H9 (cell line): ENCODE results near the gene EXOC5. TPM values are rescaled to one million over a fixed set of nuclear protein-coding genes. Genes with fewer than 3 reads are reported as not detected.

Experiments
- DNase-seq: peaks from one replicate; pipeline ENCODE4 v3.0.0-alpha.2; 2017
- H2AFZ ChIP-seq: one replicate; pipeline ENCODE4 v1.6.1; 2013; ENCODE audit warnings: mild to moderate bottlenecking, low read length, control low read depth, moderate library complexity
- H2AK5ac ChIP-seq: 2 replicates; pipeline ENCODE4 v1.6.1; 2013; ENCODE audit warnings: low read length, control low read depth, mixed read lengths; ENCODE audit not compliant: insufficient read length
- H2BK120ac ChIP-seq: one replicate; pipeline ENCODE4 v1.6.1; 2013; ENCODE audit warnings: low read depth, mild to moderate bottlenecking, low read length, control low read depth, inconsistent platforms; ENCODE audit not compliant: poor library complexity, severe bottlenecking
- H2BK12ac ChIP-seq: 2 replicates; pipeline ENCODE4 v1.6.1; 2013; ENCODE audit warnings: low read length, control low read depth, mixed read lengths, low read depth; ENCODE audit not compliant: insufficient read length
- H2BK15ac ChIP-seq: 2 replicates; pipeline ENCODE4 v1.6.1; 2013; ENCODE audit warnings: low read depth, low read length, control low read depth
- H2BK20ac ChIP-seq: one replicate; pipeline ENCODE4 v1.6.1; 2013; ENCODE audit warnings: low read depth, mild to moderate bottlenecking, low read length, control low read depth, inconsistent platforms; ENCODE audit not compliant: poor library complexity, severe bottlenecking
- H2BK5ac ChIP-seq: 2 replicates; pipeline ENCODE4 v1.6.1; 2013; ENCODE audit warnings: low read length, control low read depth, mixed read lengths; ENCODE audit not compliant: insufficient read length
- H3K14ac ChIP-seq: 2 replicates; pipeline ENCODE4 v1.6.1; 2013; ENCODE audit warnings: low read length, control low read depth; ENCODE audit not compliant: insufficient read depth
- H3K18ac ChIP-seq: 2 replicates; pipeline ENCODE4 v1.6.1; 2013; ENCODE audit warnings: low read depth, mild to moderate bottlenecking, mixed read lengths, low read length, control low read depth; ENCODE audit not compliant: insufficient read length
- H3K23ac ChIP-seq: 2 replicates; pipeline ENCODE4 v1.6.1; 2013; ENCODE audit warnings: low read length, control low read depth, mixed read lengths, low read depth; ENCODE audit not compliant: insufficient read length
- H3K23me2 ChIP-seq: 2 replicates; pipeline ENCODE4 v1.6.1; 2013; ENCODE audit warnings: low read depth, mild to moderate bottlenecking, mixed read lengths, low read length, control low read depth; ENCODE audit not compliant: insufficient read length, poor library complexity, severe bottlenecking
- H3K27ac ChIP-seq: 2 replicates; pipeline ENCODE4 v1.5.1; 2013; ENCODE audit warnings: low read length, control low read depth, mixed read lengths, low read depth; ENCODE audit not compliant: insufficient read length
- H3K27me3 ChIP-seq: 2 replicates; pipeline ENCODE4 v1.6.1; 2013; ENCODE audit warnings: low read length, control low read depth, inconsistent platforms; ENCODE audit not compliant: insufficient read depth
- H3K4ac ChIP-seq: 2 replicates; pipeline ENCODE4 v1.6.1; 2013; ENCODE audit warnings: low read depth, mild to moderate bottlenecking, control low read depth, inconsistent platforms, low read length, moderate library complexity
- H3K4me1 ChIP-seq: 2 replicates; pipeline ENCODE4 v1.6.1; 2013; ENCODE audit warnings: low read length, control low read depth, inconsistent platforms; ENCODE audit not compliant: insufficient read depth
- H3K4me2 ChIP-seq: 2 replicates; pipeline ENCODE4 v1.6.1; 2013; ENCODE audit warnings: low read length, control low read depth, mixed read lengths; ENCODE audit not compliant: insufficient read length, insufficient read depth
- H3K56ac ChIP-seq: 2 replicates; pipeline ENCODE4 v1.6.1; 2013; ENCODE audit warnings: low read depth, mild to moderate bottlenecking, mixed read lengths, low read length, control low read depth; ENCODE audit not compliant: insufficient read length
- H3K79me1 ChIP-seq: 2 replicates; pipeline ENCODE4 v1.6.1; 2013; ENCODE audit warnings: low read depth, mild to moderate bottlenecking, moderate library complexity, low read length, control low read depth, inconsistent platforms; ENCODE audit not compliant: insufficient read depth, poor library complexity, severe bottlenecking
- H3K79me2 ChIP-seq: 2 replicates; pipeline ENCODE4 v1.6.1; 2013; ENCODE audit warnings: low read length, control low read depth, inconsistent platforms; ENCODE audit not compliant: insufficient read depth
- H3K9ac ChIP-seq: 2 replicates; pipeline ENCODE4 v1.6.1; 2013; ENCODE audit warnings: low read length, control low read depth, mixed read lengths; ENCODE audit not compliant: insufficient read length; ENCODE audit errors: extremely low read depth
- H3K9me3 ChIP-seq: one replicate; pipeline ENCODE4 v1.6.1; 2013; ENCODE audit warnings: low read depth, low read length, inconsistent platforms; ENCODE audit not compliant: control insufficient read depth
- H3T11ph ChIP-seq: one replicate; pipeline ENCODE4 v1.6.1; 2013; ENCODE audit warnings: mild to moderate bottlenecking, low read length, control low read depth, inconsistent platforms
- H4K20me1 ChIP-seq: one replicate; pipeline ENCODE4 v1.6.1; 2013; ENCODE audit not compliant: control insufficient read depth, insufficient read length, insufficient read depth
- H4K5ac ChIP-seq: 2 replicates; pipeline ENCODE4 v1.6.1; 2013; ENCODE audit warnings: low read depth, mild to moderate bottlenecking, mixed read lengths, low read length, control low read depth; ENCODE audit not compliant: insufficient read length
- H4K8ac ChIP-seq: replicated peaks from 2 replicates; pipeline ENCODE4 v1.6.1; 2013; ENCODE audit warnings: low read length, control low read depth, mixed read lengths, low read depth; ENCODE audit not compliant: insufficient read length
- H4K91ac ChIP-seq: 2 replicates; pipeline ENCODE4 v1.6.1; 2013; ENCODE audit warnings: low read depth, mild to moderate bottlenecking, moderate library complexity, mixed read lengths, low read length, control low read depth; ENCODE audit not compliant: insufficient read length
- H3K27ac Mint-ChIP-seq, 3 experiments: 2 replicates in 2 of 3; 3 replicates in 1 of 3; pipeline ENCODE4 v1.8.0; 2020 to 2021; ENCODE audit warnings: mixed read lengths in 3 of 3, mild to moderate bottlenecking in 1 of 3, moderate library complexity in 1 of 3
- H3K27me3 Mint-ChIP-seq: 2 replicates; pipeline ENCODE4 v1.8.0; 2021; ENCODE audit warnings: low read depth, mild to moderate bottlenecking, moderate library complexity, mixed read lengths
- H3K36me3 Mint-ChIP-seq, 3 experiments: 2 replicates in 2 of 3; 3 replicates in 1 of 3; pipeline ENCODE4 v1.8.0; 2020 to 2021; ENCODE audit warnings: low read depth in 3 of 3, mixed read lengths in 3 of 3; ENCODE audit not compliant: insufficient read depth in 1 of 3
- H3K4me1 Mint-ChIP-seq, 2 experiments: 2 replicates each; pipeline ENCODE4 v1.8.0; 2020; ENCODE audit warnings: mixed read lengths in 2 of 2
- H3K4me3 Mint-ChIP-seq, 2 experiments: 2 replicates in 1 of 2; 3 replicates in 1 of 2; pipeline ENCODE4 v1.8.0; 2020 to 2021; ENCODE audit warnings: mild to moderate bottlenecking in 2 of 2, mixed read lengths in 2 of 2, moderate library complexity in 1 of 2
- H3K9me3 Mint-ChIP-seq, 2 experiments: 2 replicates in 1 of 2; 3 replicates in 1 of 2; pipeline ENCODE4 v1.8.0; 2020; ENCODE audit warnings: mild to moderate bottlenecking in 2 of 2, mixed read lengths in 2 of 2, moderate library complexity in 1 of 2
- WGBS: extraction: QIAGEN DNeasy Blood & Tissue Kit; methylation state at CpG from one replicate; pipeline ENCODE4 v1.1.7; 2013; ENCODE audit warnings: missing lambda C conversion rate, low lambda C conversion rate, mixed read lengths; ENCODE audit not compliant: insufficient read length; ENCODE audit errors: extremely low coverage; 5-methylcytosine and 5-hydroxymethylcytosine counted together
- total RNA-seq: library from RNA; stranded (reverse); gene quantifications from 2 replicates; pipeline ENCODE4 v1.2.1, GENCODE V29; 2021
- TF ChIP-seq, protein P1 (sequence below): fragments of 200-600 bp; sonication (generic); conservative IDR thresholded peaks from 3 replicates; pipeline ENCODE4 v1.8.0; 2021; ENCODE audit warnings: antibody characterized with exemption, mild to moderate bottlenecking

The EXOC5 gene
- total RNA-seq, 1 experiment from 2014 or later: 92.9 TPM

DNA sequence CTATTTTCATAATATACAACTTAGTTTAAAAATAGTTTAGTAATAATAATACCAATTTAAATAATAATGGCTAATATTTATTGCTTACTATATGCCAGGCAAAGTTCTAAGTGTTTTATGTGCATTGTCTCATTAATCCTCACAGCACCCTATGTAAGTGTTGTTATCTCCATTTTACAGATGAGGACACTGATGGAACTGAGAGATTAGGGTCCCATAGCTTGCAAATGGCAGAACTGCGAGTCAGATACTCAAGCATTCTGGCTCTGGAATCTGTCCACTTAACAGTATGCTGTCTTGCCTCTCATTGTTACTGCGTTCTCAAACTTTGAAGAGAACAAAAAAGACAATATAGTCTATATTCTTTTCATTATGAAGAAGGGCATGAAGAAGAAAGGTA is 19.0 kb upstream of the EXOC5 start:
- Histone ChIP-seq H2BK5ac (no peak overlapping the region), H2AK5ac (no peak overlapping the region), H3K9me3 (no peaks in the 10 kb centered on the region), H3K27me3 (no peaks in the 10 kb centered on the region), H2AFZ (no peak overlapping the region), H3K27ac (no peak overlapping the region), H4K5ac (no peak overlapping the region), H2BK15ac (no peak overlapping the region), H3K23ac (no peak overlapping the region), H3K79me1 (no peaks in the 10 kb centered on the region), H4K8ac (no peak overlapping the region), H3K56ac (no peak overlapping the region), H3K18ac (no peak overlapping the region), H3K23me2 (no peaks in the 10 kb centered on the region), H4K91ac (no peak overlapping the region), H2BK20ac (no peak overlapping the region), H3T11ph (no peak overlapping the region), H4K20me1 (no peaks in the 10 kb centered on the region), H3K4me2 (no peak overlapping the region), H2BK12ac (no peak overlapping the region), H3K79me2 (no peaks in the 10 kb centered on the region), H3K14ac (no peak overlapping the region), H3K4me1 (no peaks in the 10 kb centered on the region), H3K9ac (no peak overlapping the region), H2BK120ac (no peak overlapping the region), H3K4ac (no peak overlapping the region)
- H3K27ac Mint-ChIP-seq: no peak overlapping the region
- TF ChIP-seq, protein P1, sequence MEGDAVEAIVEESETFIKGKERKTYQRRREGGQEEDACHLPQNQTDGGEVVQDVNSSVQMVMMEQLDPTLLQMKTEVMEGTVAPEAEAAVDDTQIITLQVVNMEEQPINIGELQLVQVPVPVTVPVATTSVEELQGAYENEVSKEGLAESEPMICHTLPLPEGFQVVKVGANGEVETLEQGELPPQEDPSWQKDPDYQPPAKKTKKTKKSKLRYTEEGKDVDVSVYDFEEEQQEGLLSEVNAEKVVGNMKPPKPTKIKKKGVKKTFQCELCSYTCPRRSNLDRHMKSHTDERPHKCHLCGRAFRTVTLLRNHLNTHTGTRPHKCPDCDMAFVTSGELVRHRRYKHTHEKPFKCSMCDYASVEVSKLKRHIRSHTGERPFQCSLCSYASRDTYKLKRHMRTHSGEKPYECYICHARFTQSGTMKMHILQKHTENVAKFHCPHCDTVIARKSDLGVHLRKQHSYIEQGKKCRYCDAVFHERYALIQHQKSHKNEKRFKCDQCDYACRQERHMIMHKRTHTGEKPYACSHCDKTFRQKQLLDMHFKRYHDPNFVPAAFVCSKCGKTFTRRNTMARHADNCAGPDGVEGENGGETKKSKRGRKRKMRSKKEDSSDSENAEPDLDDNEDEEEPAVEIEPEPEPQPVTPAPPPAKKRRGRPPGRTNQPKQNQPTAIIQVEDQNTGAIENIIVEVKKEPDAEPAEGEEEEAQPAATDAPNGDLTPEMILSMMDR: no peak
- no peaks in the 10 kb centered on the region for H3K27me3 Mint-ChIP-seq
- H3K4me3 Mint-ChIP-seq: no peak overlapping the region
- H3K9me3 Mint-ChIP-seq: no peaks in the 10 kb centered on the region
- H3K4me1 Mint-ChIP-seq: peaks cover 5 to 8% of the 10 kb centered on the region in 2 experiments; a peak in 2 of 4 replicates
- no peak for DNase-seq
- no CpG with 5 or more reads among the region's 2 CpGs for WGBS
- H3K36me3 Mint-ChIP-seq: peaks cover 0 to 34% (median 5%) of the 10 kb centered on the region in 3 experiments; a peak in 5 of 7 replicates
